Chondrocyte (in vitro differentiated cells): ENCODE results near the gene KRTAP12-1. TPM values are rescaled to one million over a fixed set of nuclear protein-coding genes. Genes with fewer than 3 reads are reported as not detected.

ENCODE experiments used
- DNase-seq: peaks from one replicate; pipeline ENCODE4 v3.0.0; 2021; ENCODE audit warnings: mixed read lengths, low spot score
- H3K27ac Mint-ChIP-seq: one replicate; pipeline ENCODE4 v1.8.0; 2021; ENCODE audit warnings: mild to moderate bottlenecking, moderate library complexity, mixed read lengths; ENCODE audit not compliant: unreplicated experiment
- H3K27me3 Mint-ChIP-seq: 2 replicates; pipeline ENCODE4 v1.8.0; 2021; ENCODE audit warnings: low read depth, mixed read lengths
- H3K36me3 Mint-ChIP-seq: 2 replicates; pipeline ENCODE4 v1.8.0; 2021; ENCODE audit warnings: low read depth, mixed read lengths
- H3K4me1 Mint-ChIP-seq: 2 replicates; pipeline ENCODE4 v1.8.0; 2021; ENCODE audit warnings: low read depth, mild to moderate bottlenecking, mixed read lengths
- H3K4me3 Mint-ChIP-seq: one replicate; pipeline ENCODE4 v1.8.0; 2021; ENCODE audit warnings: mild to moderate bottlenecking, moderate library complexity, mixed read lengths; ENCODE audit not compliant: unreplicated experiment
- H3K9me3 Mint-ChIP-seq: 2 replicates; pipeline ENCODE4 v1.8.0; 2021; ENCODE audit warnings: low read depth, mixed read lengths
- CTCF ChIP-seq: fragments of 200-600 bp; sonication (generic); IDR thresholded peaks from 2 replicates; pipeline ENCODE4 v1.5.0; 2021; ENCODE audit warnings: antibody characterized with exemption, mild to moderate bottlenecking, moderate library complexity
- total RNA-seq: library from RNA; stranded (reverse); gene quantifications from 3 replicates; pipeline ENCODE4 v1.2.1, GENCODE V29; 2021

Gene KRTAP12-1
- total RNA-seq, 1 donor from 2014 or later: not detected

- peaks cover 48% of the 10 kb centered on the region for H3K27me3 Mint-ChIP-seq
- no peak for TF ChIP-seq CTCF
- peaks cover 31% of the 10 kb centered on the region for H3K9me3 Mint-ChIP-seq
- peaks cover 5% of the 10 kb centered on the region for H3K36me3 Mint-ChIP-seq
- H3K4me3 Mint-ChIP-seq: no peak overlapping the region
- H3K4me1 Mint-ChIP-seq: no peaks in the 10 kb centered on the region
- no peak for DNase-seq
- H3K27ac Mint-ChIP-seq: no peak overlapping the region
Measured at GRCh38 chr21:44636209-44637017, 45.5 kb downstream of the KRTAP12-1 start.

- DNase-seq: no peak
- Mint-ChIP-seq H3K27me3 (peaks cover 32% of the 10 kb centered on the region), H3K4me1 (no peaks in the 10 kb centered on the region), H3K27ac (peak overlapping the region; percentile 36), H3K4me3 (no peak overlapping the region), H3K36me3 (peaks cover 13% of the 10 kb centered on the region), H3K9me3 (peaks cover 37% of the 10 kb centered on the region)
- no peak for TF ChIP-seq CTCF
Measured at GRCh38 chr21:44632067-44632466, 49.9 kb downstream of the KRTAP12-1 start.

Other genes with a start within 250 kb of the KRTAP12-1 start
- 3.3 to 8.0 TPM (median 7.4 TPM) in 3 replicates for gene LRRC3, start 226.7 kb downstream of the KRTAP12-1 start, total RNA-seq
- not detected in 3 replicates for gene KRTAP10-1, start 142.0 kb downstream of the KRTAP12-1 start, total RNA-seq
- not detected in 3 replicates for gene KRTAP10-2, start 130.7 kb downstream of the KRTAP12-1 start, total RNA-seq
- not detected in 3 replicates for gene KRTAP10-3, start 123.4 kb downstream of the KRTAP12-1 start, total RNA-seq
- gene KRTAP10-4, start 108.4 kb downstream of the KRTAP12-1 start, total RNA-seq: not detected in 3 replicates
- not detected in 3 replicates for gene KRTAP10-5, start 101.6 kb downstream of the KRTAP12-1 start, total RNA-seq
- gene KRTAP10-6, start 89.7 kb downstream of the KRTAP12-1 start, total RNA-seq: not detected in 3 replicates
- gene KRTAP10-7, start 81.6 kb downstream of the KRTAP12-1 start, total RNA-seq: not detected in 3 replicates
- not detected in 3 replicates for gene KRTAP10-8, start 70.1 kb downstream of the KRTAP12-1 start, total RNA-seq
- not detected in 3 replicates for gene KRTAP10-9, start 55.1 kb downstream of the KRTAP12-1 start, total RNA-seq
- not detected in 3 replicates for gene KRTAP10-10, start 44.8 kb downstream of the KRTAP12-1 start, total RNA-seq
- gene KRTAP10-11, start 35.7 kb downstream of the KRTAP12-1 start, total RNA-seq: not detected in 3 replicates
- gene KRTAP12-4, start 27.5 kb downstream of the KRTAP12-1 start, total RNA-seq: not detected in 3 replicates
- gene KRTAP12-3, start 24.2 kb downstream of the KRTAP12-1 start, total RNA-seq: not detected in 3 replicates
- not detected in 3 replicates for gene KRTAP12-2, start 15.2 kb downstream of the KRTAP12-1 start, total RNA-seq
- not detected in 3 replicates for gene KRTAP10-12, start 15.0 kb upstream of the KRTAP12-1 start, total RNA-seq
- 0.15 to 0.38 TPM in 2 of 3 replicates, not detected in the other for gene TSPEAR, start 29.4 kb upstream of the KRTAP12-1 start, total RNA-seq
- 48.5 to 75.5 TPM (median 54.8 TPM) in 3 replicates for gene UBE2G2, start 119.7 kb upstream of the KRTAP12-1 start, total RNA-seq
- gene SUMO3, start 135.9 kb upstream of the KRTAP12-1 start, total RNA-seq: 51.3 to 60.3 TPM (median 52.3 TPM) in 3 replicates
- 225 to 333 TPM (median 329 TPM) in 3 replicates for gene PTTG1IP, start 191.5 kb upstream of the KRTAP12-1 start, total RNA-seq
- gene ITGB2, start 238.7 kb upstream of the KRTAP12-1 start, total RNA-seq: 0.15 to 1.4 TPM (median 0.87 TPM) in 3 replicates